Activated CD8-positive, alpha-beta memory T cell treated with anti-CD3 and anti-CD28 coated beads for 24 hours (primary cell): ENCODE measurements around the gene DDX10.

Experiments used
- DNase-seq: peaks from one replicate; pipeline ENCODE4 v3.0.0-alpha.2; 2020

DDX10 gene

GRCh38 chr11:108662700-108663099, 2.2 kb upstream of the DDX10 start:
- DNase-seq: no peak

- DNase-seq: no peak
Measured at GRCh38 chr11:108663154-108663877, 1.6 kb upstream of the DDX10 start.

- no peak for DNase-seq
Measured at GRCh38 chr11:108666373-108666772, 1.5 kb downstream of the DDX10 start.

GRCh38 chr11:108669286-108669685, 4.4 kb downstream of the DDX10 start:
- no peak for DNase-seq

- no peak for DNase-seq
Measured at GRCh38 chr11:108669711-108670110, 4.8 kb downstream of the DDX10 start.

- no peak for DNase-seq
Measured at GRCh38 chr11:108670451-108670850, 5.6 kb downstream of the DDX10 start.

GRCh38 chr11:108672113-108672512, 7.2 kb downstream of the DDX10 start:
- no peak for DNase-seq

GRCh38 chr11:108672786-108673185, 7.9 kb downstream of the DDX10 start:
- DNase-seq: no peak

- DNase-seq: no peak
Measured at GRCh38 chr11:108679045-108679444, 14.2 kb downstream of the DDX10 start.

GRCh38 chr11:108680271-108680670, 15.4 kb downstream of the DDX10 start:
- DNase-seq: no peak

GRCh38 chr11:108685419-108686130, 20.7 kb downstream of the DDX10 start:
- no peak for DNase-seq

- DNase-seq: no peak
Measured at GRCh38 chr11:108693852-108694251, 29.0 kb downstream of the DDX10 start.

- no peak for DNase-seq
Measured at GRCh38 chr11:108694846-108695245, 30.0 kb downstream of the DDX10 start.

GRCh38 chr11:108697872-108698473, 33.1 kb downstream of the DDX10 start:
- no peak for DNase-seq

GRCh38 chr11:108698844-108699642, 34.2 kb downstream of the DDX10 start:
- DNase-seq: no peak

GRCh38 chr11:108703916-108704315, 39.0 kb downstream of the DDX10 start:
- DNase-seq: no peak

- DNase-seq: no peak
Measured at GRCh38 chr11:108705061-108705460, 40.2 kb downstream of the DDX10 start.

GRCh38 chr11:108708173-108708572, 43.3 kb downstream of the DDX10 start:
- DNase-seq: no peak

GRCh38 chr11:108709741-108710140, 44.9 kb downstream of the DDX10 start:
- no peak for DNase-seq

GRCh38 chr11:108713076-108713790, 48.4 kb downstream of the DDX10 start:
- DNase-seq: no peak

GRCh38 chr11:108715239-108715638, 50.4 kb downstream of the DDX10 start:
- DNase-seq: no peak

GRCh38 chr11:108718466-108718865, 53.6 kb downstream of the DDX10 start:
- DNase-seq: no peak
